Stimulated activated CD4-positive, alpha-beta T cell treated with anti-CD3 and anti-CD28 coated beads, Interleukin-12 subunit alpha, Interleukin-12 subunit beta, amount 100 ng/mL, for 48 hours (primary cell): ENCODE measurements around the gene AKT1.

Source experiments
- DNase-seq, 3 donors: peaks; one replicate each; pipeline ENCODE4 v3.0.0-alpha.2; 2020; ENCODE audit warnings: low read depth in 2 of 3, low spot score in 1 of 3

AKT1 gene

GRCh38 chr14:104773505-104774452 lies 21.8 kb downstream of the AKT1 start:
- DNase-seq = no peak

- DNase-seq = no peak
These were observed 22.6 kb downstream of the AKT1 start for GRCh38 chr14:104772707-104773504.

- no peak for DNase-seq
These were observed 23.4 kb downstream of the AKT1 start for GRCh38 chr14:104771918-104772706.

- no peak for DNase-seq
These were observed 24.2 kb downstream of the AKT1 start for GRCh38 chr14:104771374-104771773.

- peak in 1 of 3 donors; percentile 23 for DNase-seq
These were observed 24.7 kb downstream of the AKT1 start for GRCh38 chr14:104770851-104771272.

GRCh38 chr14:104770072-104770579 lies 25.4 kb downstream of the AKT1 start:
- no peak for DNase-seq

- DNase-seq = no peak
These were observed 26.1 kb downstream of the AKT1 start for GRCh38 chr14:104769324-104770071.

- peak; percentile 84 to 97 (median 85) for DNase-seq
These were observed 26.9 kb downstream of the AKT1 start for GRCh38 chr14:104768437-104769323.

GRCh38 chr14:104767634-104767918 lies 28.0 kb downstream of the AKT1 start:
- DNase-seq = no peak

- no peak for DNase-seq
These were observed 28.5 kb downstream of the AKT1 start for GRCh38 chr14:104766863-104767633.

- no peak for DNase-seq
These were observed 29.2 kb downstream of the AKT1 start for GRCh38 chr14:104766256-104766862.

GRCh38 chr14:104765517-104765916 lies 30.0 kb downstream of the AKT1 start:
- DNase-seq = no peak

- no peak for DNase-seq
These were observed 36.3 kb downstream of the AKT1 start for GRCh38 chr14:104758981-104759969.

- DNase-seq = no peak
These were observed 37.7 kb downstream of the AKT1 start for GRCh38 chr14:104757681-104758392.

- DNase-seq = no peak
These were observed 38.3 kb downstream of the AKT1 start for GRCh38 chr14:104757238-104757585.

GRCh38 chr14:104756477-104757237 lies 38.9 kb downstream of the AKT1 start:
- DNase-seq = no peak
